H1 (cell line): Measurements from ENCODE around the gene CTIF. TPM values are rescaled to one million over a fixed set of nuclear protein-coding genes. Genes with fewer than 3 reads are reported as not detected.

Source experiments
- CTCF ChIA-PET: fragments of 300-600 bp; sonication (Branson Sonifier 250); formaldehyde crosslinking; loops from one replicate; lab custom pipeline; 2021; ENCODE audit not compliant: partially characterized antibody; lab: Charles Lee
- POLR2A ChIA-PET: fragments of 300-600 bp; sonication (Branson Sonifier 250); formaldehyde crosslinking; loops from one replicate; lab custom pipeline; 2021; ENCODE audit warnings: inconsistent platforms; ENCODE audit not compliant: partially characterized antibody; lab: Charles Lee
- DNase-seq, 2 experiments: peaks; one replicate each; pipeline versions ENCODE4 v3.0.0 to v3.0.0-alpha.2; 2010 to 2022; ENCODE audit warnings: low spot score in 2 of 2, low read depth in 1 of 2, mixed read lengths in 1 of 2
- FAIRE-seq: peaks from 2 replicates; lab custom pipeline; 2011; peaks lifted over from hg19 to GRCh38; lab: Jason Lieb, UNC
- H2AFZ ChIP-seq: 2 replicates; pipeline ENCODE4 v1.8.1; 2012; ENCODE audit warnings: low read length, inconsistent platforms
- H2AK5ac ChIP-seq: 2 replicates; pipeline ENCODE4 v1.6.1; 2013; ENCODE audit warnings: low read depth, low read length
- H2BK120ac ChIP-seq: replicated peaks from 2 replicates; pipeline ENCODE3; 2013; ENCODE audit warnings: low read depth, low read length, inconsistent platforms
- H2BK12ac ChIP-seq: 2 replicates; pipeline ENCODE4 v1.6.1; 2013; ENCODE audit warnings: low read depth, low read length
- H2BK15ac ChIP-seq: 2 replicates; pipeline ENCODE4 v1.6.1; 2013; ENCODE audit warnings: low read length
- H2BK20ac ChIP-seq: 2 replicates; pipeline ENCODE4 v1.6.1; 2013; ENCODE audit warnings: low read length
- H2BK5ac ChIP-seq: 2 replicates; pipeline ENCODE4 v1.6.1; 2013; ENCODE audit warnings: low read depth, low read length
- H3K14ac ChIP-seq: 2 replicates; pipeline ENCODE4 v1.6.1; 2013; ENCODE audit warnings: inconsistent platforms; ENCODE audit not compliant: insufficient read length
- H3K18ac ChIP-seq: 2 replicates; pipeline ENCODE4 v1.6.1; 2013; ENCODE audit warnings: low read length; ENCODE audit errors: extremely low read depth
- H3K23ac ChIP-seq: 2 replicates; pipeline ENCODE4 v1.6.1; 2013; ENCODE audit warnings: inconsistent platforms; ENCODE audit not compliant: insufficient read length
- H3K23me2 ChIP-seq: 2 replicates; pipeline ENCODE4 v1.6.1; 2013; ENCODE audit warnings: low read depth, low read length
- H3K27ac ChIP-seq: 2 replicates; pipeline ENCODE4 v1.6.1; 2011; ENCODE audit warnings: low read depth, low read length, inconsistent platforms
- H3K27me3 ChIP-seq, 4 experiments: replicated peaks in 1 of 4; 1 replicate in 1 of 4; 2 replicates in 3 of 4; pipeline versions ENCODE4 v1.6.1 to v1.8.1; 2011 to 2013; ENCODE audit warnings: low read length in 3 of 4, mild to moderate bottlenecking in 3 of 4, inconsistent platforms in 2 of 4, mixed read lengths in 2 of 4, moderate library complexity in 1 of 4; ENCODE audit not compliant: control insufficient read depth in 3 of 4, insufficient read depth in 3 of 4; ENCODE audit errors: extremely low read depth in 1 of 4
- H3K36me3 ChIP-seq, 4 experiments: 2 replicates each; pipeline versions ENCODE4 v1.6.1 to v1.8.1; 2011 to 2013; ENCODE audit warnings: mild to moderate bottlenecking in 4 of 4, low read length in 3 of 4, moderate library complexity in 2 of 4, control low read depth in 1 of 4, inconsistent platforms in 1 of 4; ENCODE audit not compliant: insufficient read depth in 4 of 4, control insufficient read depth in 2 of 4
- H3K4ac ChIP-seq: replicated peaks from 2 replicates; pipeline ENCODE3; 2013; ENCODE audit warnings: low read length, low read depth, mixed read lengths, inconsistent platforms; ENCODE audit not compliant: insufficient read length
- H3K4me1 ChIP-seq, 4 experiments: replicated peaks in 1 of 4; 1 replicate in 1 of 4; 2 replicates in 3 of 4; pipeline versions ENCODE4 v1.6.1 to v1.8.1; 2011 to 2013; ENCODE audit warnings: low read length in 3 of 4, inconsistent platforms in 2 of 4, mixed read lengths in 1 of 4; ENCODE audit not compliant: insufficient read depth in 4 of 4, control insufficient read depth in 3 of 4
- H3K4me2 ChIP-seq, 2 experiments: 2 replicates each; pipeline versions ENCODE4 v1.6.1 to v1.8.1; 2011 to 2013; ENCODE audit warnings: low read depth in 2 of 2, low read length in 2 of 2, control low read depth in 1 of 2, inconsistent platforms in 1 of 2, mild to moderate bottlenecking in 1 of 2; ENCODE audit not compliant: insufficient read depth in 1 of 2
- H3K4me3 ChIP-seq, 4 experiments: fragments of 200-600, 300-600 bp in 1 of 4; sonication (generic), shearing (Covaris generic), sonication (Bioruptor Twin) in 1 of 4; 2 replicates each; pipeline versions ENCODE4 v1.5.1 to v1.8.1; 2011 to 2016; ENCODE audit warnings: low read length in 4 of 4, low read depth in 3 of 4, control low read depth in 2 of 4, inconsistent platforms in 2 of 4, mild to moderate bottlenecking in 2 of 4, mixed read lengths in 1 of 4, moderate library complexity in 1 of 4; ENCODE audit not compliant: insufficient read depth in 2 of 4; ENCODE audit errors: extremely low read depth in 1 of 4
- H3K56ac ChIP-seq: replicated peaks from 2 replicates; pipeline ENCODE3; 2013; ENCODE audit warnings: low read depth, mild to moderate bottlenecking, mixed read lengths, low read length, inconsistent platforms; ENCODE audit not compliant: insufficient read length
- H3K79me1 ChIP-seq: 2 replicates; pipeline ENCODE4 v1.6.1; 2013; ENCODE audit warnings: low read depth, low read length, control low read depth
- H3K79me2 ChIP-seq, 2 experiments: 2 replicates each; pipeline versions ENCODE4 v1.6.1 to v1.8.1; 2012 to 2013; ENCODE audit warnings: low read length in 2 of 2, mild to moderate bottlenecking in 2 of 2, inconsistent platforms in 1 of 2; ENCODE audit not compliant: insufficient read depth in 2 of 2, control insufficient read depth in 1 of 2
- H3K9ac ChIP-seq, 4 experiments: replicated peaks in 1 of 4; 1 replicate in 1 of 4; 2 replicates in 3 of 4; pipeline versions ENCODE4 v1.6.1 to v1.8.1; 2011 to 2013; ENCODE audit warnings: low read depth in 3 of 4, low read length in 3 of 4, control low read depth in 2 of 4, mild to moderate bottlenecking in 2 of 4, moderate library complexity in 2 of 4, inconsistent platforms in 1 of 4; ENCODE audit errors: extremely low read depth in 1 of 4
- H3K9me3 ChIP-seq, 2 experiments: 2 replicates each; pipeline versions ENCODE4 v1.6.1 to v1.8.1; 2012 to 2013; ENCODE audit warnings: mild to moderate bottlenecking in 2 of 2, moderate library complexity in 2 of 2, control low read depth in 1 of 2, inconsistent platforms in 1 of 2, low read depth in 1 of 2, low read length in 1 of 2, mixed read lengths in 1 of 2; ENCODE audit not compliant: insufficient read depth in 2 of 2
- H4K20me1 ChIP-seq, 2 experiments: replicated peaks in 1 of 2; 2 replicates each; pipeline versions ENCODE3 to v1.8.1; 2011 to 2013; ENCODE audit warnings: inconsistent platforms in 2 of 2, low read length in 2 of 2, mild to moderate bottlenecking in 1 of 2; ENCODE audit not compliant: insufficient read depth in 2 of 2, control insufficient read depth in 1 of 2
- H4K5ac ChIP-seq: 2 replicates; pipeline ENCODE4 v1.6.1; 2013; ENCODE audit warnings: low read length, low read depth, mixed read lengths, inconsistent platforms; ENCODE audit not compliant: insufficient read length
- H4K8ac ChIP-seq: 2 replicates; pipeline ENCODE4 v1.8.0; 2013; ENCODE audit warnings: mild to moderate bottlenecking, moderate library complexity, low read length, inconsistent platforms; ENCODE audit not compliant: insufficient read depth; ENCODE audit errors: extremely low read depth
- H4K91ac ChIP-seq: replicated peaks from 2 replicates; pipeline ENCODE3; 2013; ENCODE audit warnings: low read length, mixed read lengths, inconsistent platforms; ENCODE audit not compliant: insufficient read length
- BCL11A ChIP-seq, 2 experiments: IDR thresholded peaks; one replicate each; pipeline ENCODE4 v1.6.1; 2011; ENCODE audit warnings: low read depth in 2 of 2, low read length in 2 of 2, mild to moderate bottlenecking in 2 of 2
- GTF2F1 ChIP-seq: IDR thresholded peaks from 2 replicates; pipeline ENCODE4 v1.6.1; 2012; ENCODE audit warnings: low read depth, low read length, improper control_type of control experiment, borderline replicate concordance
- KDM1A ChIP-seq: fragments of 200-600, 300-600 bp; sonication (generic); IDR thresholded peaks from 2 replicates; pipeline ENCODE4 v1.7.1; 2016; ENCODE audit warnings: mild to moderate bottlenecking, low read length, borderline replicate concordance
- KDM5A ChIP-seq: fragments of 200-600 bp; IDR thresholded peaks from 2 replicates; pipeline ENCODE4 v1.7.1; 2012; ENCODE audit warnings: mild to moderate bottlenecking, low read length, inconsistent platforms, mixed read lengths
- POLR2A ChIP-seq, 2 experiments: IDR thresholded peaks; 1 replicate in 1 of 2; 2 replicates in 1 of 2; pipeline ENCODE4 v1.6.1; 2011; ENCODE audit warnings: low read depth in 2 of 2, low read length in 2 of 2, mild to moderate bottlenecking in 2 of 2; ENCODE audit errors: control extremely low read depth in 1 of 2
- POU5F1 ChIP-seq: IDR thresholded peaks from 2 replicates; pipeline ENCODE4 v1.6.1; 2011; ENCODE audit warnings: low read depth, mild to moderate bottlenecking, low read length, moderate library complexity
- RBBP5 ChIP-seq: IDR thresholded peaks from 2 replicates; pipeline ENCODE4 v1.7.1; 2012; ENCODE audit warnings: low read depth, mild to moderate bottlenecking, inconsistent platforms, low read length, moderate library complexity, borderline replicate concordance
- SRF ChIP-seq: IDR thresholded peaks from 2 replicates; pipeline ENCODE4 v1.6.1; 2011; ENCODE audit warnings: mild to moderate bottlenecking, low read depth, low read length, moderate library complexity
- TAF1 ChIP-seq: IDR thresholded peaks from 2 replicates; pipeline ENCODE4 v1.6.1; 2011; ENCODE audit warnings: mild to moderate bottlenecking, low read depth, low read length
- YY1 ChIP-seq: IDR thresholded peaks from 2 replicates; pipeline ENCODE4 v1.6.1; 2011; ENCODE audit warnings: low read depth, mild to moderate bottlenecking, low read length
- ZNF274 ChIP-seq: IDR thresholded peaks from 2 replicates; pipeline ENCODE4 v1.7.0; 2012; ENCODE audit warnings: low read length, borderline replicate concordance; ENCODE audit errors: extremely low read depth
- WGBS, 2 experiments: shearing (Covaris generic) in 1 of 2; methylation state at CpG; one replicate each; pipeline versions ENCODE4 v1.1.6 to v1.1.7; 2013 to 2015; ENCODE audit warnings: low lambda C conversion rate in 2 of 2, mixed read lengths in 2 of 2, inconsistent platforms in 1 of 2, low coverage in 1 of 2, missing lambda C conversion rate in 1 of 2; ENCODE audit not compliant: insufficient replicate concordance in 2 of 2, insufficient coverage in 1 of 2, insufficient read length in 1 of 2; ENCODE audit errors: extremely low coverage in 1 of 2, missing lambda C conversion rate in 1 of 2; 5-methylcytosine and 5-hydroxymethylcytosine counted together
- polyA plus RNA-seq, 7 experiments: library from polyadenylated mRNA; depleted of rRNA in 3 of 7; stranded (reverse) in 5 of 7; unstranded in 2 of 7; fragments of >200 nt in 5 of 7; fragments of 200-250 nt in 2 of 7; gene quantifications; 1 replicate in 5 of 7; 2 replicates in 1 of 7; 4 replicates in 1 of 7; pipeline versions ENCODE4 v1.2.1 to v1.2.3, GENCODE V29; 2011 to 2013; ENCODE audit warnings: missing spikeins in 2 of 7, mixed read lengths in 2 of 7
- total RNA-seq: library from RNA; stranded (reverse); fragmentation: NEBNext Ultra II Directional; extraction: Animal tissue kit (Norgen Biotek cat#: 25700); gene quantifications from 2 replicates; pipeline ENCODE4 v1.2.1, GENCODE V29; 2021

CTIF gene
- total and polyA plus RNA-seq, 2 of the 8 experiments (the other 6 are each of a cell fraction or from before 2014, with no cell fraction given) = 9.0 to 17.8 TPM

DNA sequence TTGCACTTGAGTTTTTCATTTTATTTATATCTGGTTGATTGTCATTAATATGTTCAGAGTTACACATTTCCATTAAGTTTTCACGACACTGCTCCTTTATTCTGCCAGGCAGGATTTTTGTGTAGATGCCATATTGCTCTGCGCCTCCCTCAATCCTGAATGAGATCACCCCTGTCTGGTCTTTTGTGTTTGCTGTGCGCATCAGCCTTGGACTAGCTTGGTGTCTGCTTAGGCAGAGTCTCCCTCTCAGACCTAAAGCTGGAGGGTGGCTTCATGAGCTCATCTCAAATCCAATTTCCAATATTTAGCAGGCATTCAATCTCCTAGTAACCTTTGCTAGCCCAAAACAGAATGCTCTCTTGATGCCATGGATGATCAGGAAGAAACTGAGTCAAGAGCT lies 274.5 kb downstream of the CTIF start:
- H3K14ac ChIP-seq = no peak overlapping the region
- ChIA-PET CTCF (interaction anchor here (0.9 to 1.8 kb wide), 5 partner anchors 10 to 111 kb away, joined by 3 to 4 read pairs (median 3); no protein-coding TSS in a partner anchor), POLR2A (no interaction called here)
- H2BK20ac ChIP-seq = no peak overlapping the region
- H3K79me1 ChIP-seq = no peaks in the 10 kb centered on the region
- H3K4me1 ChIP-seq = no peaks in the 10 kb centered on the region
- no peak overlapping the region for H2BK5ac ChIP-seq
- TF ChIP-seq RBBP5 (no peak), KDM5A (no peak), ZNF274 (no peak), KDM1A (no peak), YY1 (no peak), POLR2A (IDR thresholded peaks at IDR 0.05; ENCODE audit: control extremely low read depth in 1 of 2, low read depth in 2 of 2, low read length in 2 of 2) (no peak), POU5F1 (no peak), BCL11A (IDR thresholded peaks at IDR 0.05; ENCODE audit: low read depth in 2 of 2, low read length in 2 of 2) (no peak), SRF (no peak), GTF2F1 (no peak), TAF1 (no peak)
- TF ChIP-seq, all 59 proteins: peak for 0
- H2BK12ac ChIP-seq = no peak overlapping the region
- H2AFZ ChIP-seq = no peak overlapping the region
- H2BK15ac ChIP-seq = no peak overlapping the region
- no peak overlapping the region for H2AK5ac ChIP-seq
- H3K36me3 ChIP-seq = no peaks in the 10 kb centered on the region
- no peak overlapping the region for H3K56ac ChIP-seq
- H3K4ac ChIP-seq = no peak overlapping the region
- no peaks in the 10 kb centered on the region for H3K27me3 ChIP-seq
- 93% methylated on average over 3 of the region's 3 CpGs; no CpG with 5 or more reads in 1 of the 2 experiments for whole genome bisulfite sequencing, 2 experiments
- no peak for DNase-seq
- H3K79me2 ChIP-seq = no peaks in the 10 kb centered on the region
- H3K4me3 ChIP-seq = no peak overlapping the region
- no peak overlapping the region for H4K5ac ChIP-seq
- H3K18ac ChIP-seq = no peak overlapping the region
- no peaks in the 10 kb centered on the region for H4K20me1 ChIP-seq
- H3K9me3 ChIP-seq = no peaks in the 10 kb centered on the region; a peak in 1 of 4 replicates
- H4K91ac ChIP-seq = no peak overlapping the region
- H3K27ac ChIP-seq = no peak overlapping the region
- no peak for FAIRE-seq
- H2BK120ac ChIP-seq = no peak overlapping the region
- no peak overlapping the region for H3K9ac ChIP-seq
- H3K4me2 ChIP-seq = no peak overlapping the region
- H3K23ac ChIP-seq = no peak overlapping the region
- H3K23me2 ChIP-seq = no peaks in the 10 kb centered on the region
- no peak overlapping the region for H4K8ac ChIP-seq
